Loucy (cell line): ENCODE results near the gene PDXP.
A peak's percentile ranks its signal among the peaks of the same experiment; 100 is the strongest.

ENCODE experiments used
- H2AFZ ChIP-seq: fragments of 200-600 bp; sonication (generic); 2 replicates; pipeline ENCODE4 v1.6.0; 2016; ENCODE audit warnings: antibody characterized with exemption, mild to moderate bottlenecking, low read length, moderate library complexity
- H3F3A ChIP-seq: fragments of 200-600 bp; 2 replicates; pipeline ENCODE4 v1.6.0; 2016; ENCODE audit warnings: antibody characterized with exemption, low read depth, mild to moderate bottlenecking
- H3K27me3 ChIP-seq: fragments of 200-600 bp; sonication (generic); 2 replicates; pipeline ENCODE4 v1.6.1; 2014; ENCODE audit warnings: low read length, mild to moderate bottlenecking; ENCODE audit not compliant: insufficient read depth, poor library complexity, severe bottlenecking
- H3K36me3 ChIP-seq: fragments of 200-600 bp; sonication (generic); 2 replicates; pipeline ENCODE4 v1.6.1; 2016; ENCODE audit warnings: low read length; ENCODE audit not compliant: insufficient read depth
- H3K4me1 ChIP-seq: fragments of 200-600 bp; sonication (generic); 2 replicates; pipeline ENCODE4 v1.5.1; 2014; ENCODE audit warnings: low read length, mild to moderate bottlenecking; ENCODE audit not compliant: insufficient read depth, poor library complexity, severe bottlenecking
- H3K4me2 ChIP-seq: fragments of 200-600 bp; sonication (generic); 2 replicates; pipeline ENCODE4 v1.6.0; 2014; ENCODE audit warnings: antibody characterized with exemption, low read length, low read depth, mild to moderate bottlenecking; ENCODE audit not compliant: poor library complexity, severe bottlenecking
- H3K4me3 ChIP-seq: fragments of 200-600 bp; sonication (generic); 2 replicates; pipeline ENCODE4 v1.5.1; 2014; ENCODE audit warnings: low read length, mild to moderate bottlenecking, mixed read lengths; ENCODE audit not compliant: poor library complexity, severe bottlenecking
- H3K79me2 ChIP-seq: fragments of 200-600 bp; sonication (generic); 2 replicates; pipeline ENCODE4 v1.6.1; 2014; ENCODE audit warnings: low read length; ENCODE audit not compliant: insufficient read depth
- H3K9ac ChIP-seq: fragments of 200-600 bp; sonication (generic); 2 replicates; pipeline ENCODE4 v1.6.0; 2014; ENCODE audit warnings: mild to moderate bottlenecking, low read depth, low read length, moderate library complexity; ENCODE audit not compliant: poor library complexity, severe bottlenecking
- H3K9me2 ChIP-seq: fragments of 200-600 bp; sonication (generic); replicated peaks from 2 replicates; pipeline ENCODE4 v1.6.1; 2016; ENCODE audit warnings: low read depth, low read length, mixed read lengths
- H3K9me3 ChIP-seq: fragments of 200-600 bp; sonication (generic); 2 replicates; pipeline ENCODE4 v1.6.1; 2014; ENCODE audit warnings: mild to moderate bottlenecking, antibody characterized with exemption, low read length, low read depth; ENCODE audit not compliant: insufficient read depth
- H4K20me1 ChIP-seq: fragments of 200-600 bp; sonication (generic); 2 replicates; pipeline ENCODE4 v1.6.0; 2014; ENCODE audit warnings: antibody characterized with exemption, low read length, mild to moderate bottlenecking; ENCODE audit not compliant: insufficient read depth, poor library complexity, severe bottlenecking
- EZH2phosphoT487 ChIP-seq: fragments of 200-600 bp; IDR thresholded peaks from 2 replicates; pipeline ENCODE4 v1.6.1; 2018; ENCODE audit warnings: antibody characterized with exemption, mild to moderate bottlenecking, moderate library complexity, borderline replicate concordance
- TF ChIP-seq, protein P1 (sequence below): fragments of 200-600 bp; sonication (generic); conservative IDR thresholded peaks from 2 replicates; pipeline ENCODE4 v1.5.1; 2014; ENCODE audit warnings: mild to moderate bottlenecking, antibody characterized with exemption, low read length

Gene PDXP

DNA sequence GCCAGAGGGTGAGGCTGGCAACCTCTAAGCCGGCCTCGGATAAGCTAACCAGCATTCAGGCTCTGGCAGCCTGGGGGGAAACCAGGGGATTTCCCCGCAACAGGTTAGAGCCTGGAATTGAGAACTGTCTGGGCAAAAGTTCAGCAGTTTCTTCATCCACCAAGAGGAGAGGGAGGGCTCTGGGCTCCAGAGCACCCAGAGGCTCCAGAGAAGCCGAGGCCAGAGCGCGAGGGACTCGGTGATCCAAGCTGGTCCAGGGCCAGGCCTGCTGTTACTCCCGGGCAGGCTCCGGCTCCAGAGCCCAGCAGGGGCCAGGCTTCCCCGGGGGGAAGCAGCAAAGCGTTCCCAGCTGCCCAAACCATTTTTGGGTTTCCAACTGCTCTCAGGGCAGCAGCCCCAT lies 32.4 kb upstream of the PDXP start:
- no peak overlapping the region for H2AFZ ChIP-seq
- H3K27me3 ChIP-seq: no peaks in the 10 kb centered on the region
- H4K20me1 ChIP-seq: no peaks in the 10 kb centered on the region
- no peaks in the 10 kb centered on the region for H3K79me2 ChIP-seq
- H3K9ac ChIP-seq: no peak overlapping the region
- H3K4me2 ChIP-seq: no peak overlapping the region
- H3F3A ChIP-seq: 0 out of 2 replicates have a peak, but pooled peaks cover 5% of the 10 kb centered on the region
- peaks cover 33% of the 10 kb centered on the region for H3K4me1 ChIP-seq
- H3K9me2 ChIP-seq: no peaks in the 10 kb centered on the region
- H3K36me3 ChIP-seq: no peaks in the 10 kb centered on the region; the same call in 1 of the 2 replicates
- no peaks in the 10 kb centered on the region for H3K9me3 ChIP-seq
- H3K4me3 ChIP-seq: no peak overlapping the region
- TF ChIP-seq EZH2phosphoT487: no peak
- TF ChIP-seq, protein P1, sequence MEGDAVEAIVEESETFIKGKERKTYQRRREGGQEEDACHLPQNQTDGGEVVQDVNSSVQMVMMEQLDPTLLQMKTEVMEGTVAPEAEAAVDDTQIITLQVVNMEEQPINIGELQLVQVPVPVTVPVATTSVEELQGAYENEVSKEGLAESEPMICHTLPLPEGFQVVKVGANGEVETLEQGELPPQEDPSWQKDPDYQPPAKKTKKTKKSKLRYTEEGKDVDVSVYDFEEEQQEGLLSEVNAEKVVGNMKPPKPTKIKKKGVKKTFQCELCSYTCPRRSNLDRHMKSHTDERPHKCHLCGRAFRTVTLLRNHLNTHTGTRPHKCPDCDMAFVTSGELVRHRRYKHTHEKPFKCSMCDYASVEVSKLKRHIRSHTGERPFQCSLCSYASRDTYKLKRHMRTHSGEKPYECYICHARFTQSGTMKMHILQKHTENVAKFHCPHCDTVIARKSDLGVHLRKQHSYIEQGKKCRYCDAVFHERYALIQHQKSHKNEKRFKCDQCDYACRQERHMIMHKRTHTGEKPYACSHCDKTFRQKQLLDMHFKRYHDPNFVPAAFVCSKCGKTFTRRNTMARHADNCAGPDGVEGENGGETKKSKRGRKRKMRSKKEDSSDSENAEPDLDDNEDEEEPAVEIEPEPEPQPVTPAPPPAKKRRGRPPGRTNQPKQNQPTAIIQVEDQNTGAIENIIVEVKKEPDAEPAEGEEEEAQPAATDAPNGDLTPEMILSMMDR: no peak

DNA sequence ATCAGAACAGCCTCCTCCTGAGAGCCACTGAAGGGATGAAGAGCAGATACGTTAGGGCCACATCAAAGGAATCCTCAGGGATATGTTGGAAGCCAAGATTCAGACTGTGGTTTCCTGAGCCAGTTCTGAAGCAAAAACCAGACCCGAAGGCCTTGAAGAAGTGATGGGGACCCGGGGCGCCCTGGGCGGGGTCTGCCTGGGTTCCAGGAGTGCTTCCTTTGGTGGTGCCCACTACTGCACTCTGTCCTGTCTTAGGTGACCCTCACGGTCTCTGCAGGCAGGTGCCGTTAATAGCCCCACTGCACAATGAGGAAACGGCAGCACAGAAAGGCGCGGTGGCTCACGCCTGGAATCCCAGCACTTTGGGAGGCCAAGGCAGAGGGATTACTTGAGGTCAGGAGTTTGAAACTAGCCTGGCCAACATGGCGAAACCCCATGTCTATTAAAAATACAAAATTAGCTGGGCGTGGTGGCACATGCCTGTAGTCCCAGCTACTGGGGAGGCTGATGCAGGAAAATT lies 31.9 kb upstream of the PDXP start:
- H3K79me2 ChIP-seq: no peaks in the 10 kb centered on the region
- H3K4me3 ChIP-seq: no peak overlapping the region
- no peaks in the 10 kb centered on the region for H4K20me1 ChIP-seq
- H3K9me2 ChIP-seq: no peaks in the 10 kb centered on the region
- peaks cover 35% of the 10 kb centered on the region for H3K4me1 ChIP-seq
- H3K4me2 ChIP-seq: peak overlapping the region; percentile 61
- no peak for TF ChIP-seq EZH2phosphoT487
- TF ChIP-seq, protein P1: no peak
- no peaks in the 10 kb centered on the region for H3K9me3 ChIP-seq
- H2AFZ ChIP-seq: no peak overlapping the region
- no peaks in the 10 kb centered on the region for H3K36me3 ChIP-seq
- H3K27me3 ChIP-seq: no peaks in the 10 kb centered on the region
- 0 out of 2 replicates have a peak, but pooled peaks cover 5% of the 10 kb centered on the region for H3F3A ChIP-seq
- H3K9ac ChIP-seq: peak overlapping the region; percentile 65

DNA sequence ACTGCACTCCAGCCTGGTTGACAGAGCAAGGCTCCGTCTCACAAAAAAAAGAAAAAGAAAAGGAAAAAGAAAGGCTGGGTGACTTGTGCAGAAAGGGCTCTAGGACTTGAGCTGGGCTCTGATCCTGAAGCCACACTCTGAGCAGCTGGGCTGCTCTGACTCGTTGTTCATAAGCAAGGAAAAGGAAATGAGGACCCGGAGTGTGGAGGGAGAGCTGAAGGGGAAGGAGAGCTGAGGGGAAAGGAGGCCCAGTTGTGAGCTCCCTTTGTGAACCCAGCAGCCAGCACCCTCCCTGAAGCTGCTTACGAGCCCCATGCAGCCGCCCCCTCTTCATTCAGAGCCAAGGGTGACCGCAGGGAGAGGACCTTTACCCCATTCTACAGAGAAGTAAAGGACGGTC lies 31.4 kb upstream of the PDXP start:
- H3K9me2 ChIP-seq: no peaks in the 10 kb centered on the region
- peak overlapping the region; percentile 61 for H3K4me2 ChIP-seq
- peak overlapping the region; percentile 65 for H3K9ac ChIP-seq
- TF ChIP-seq, protein P1: no peak
- no peaks in the 10 kb centered on the region for H3K27me3 ChIP-seq
- H3K9me3 ChIP-seq: no peaks in the 10 kb centered on the region
- H3K4me1 ChIP-seq: peaks cover 35% of the 10 kb centered on the region
- peak overlapping the region; percentile 28 for H3K4me3 ChIP-seq
- H3K36me3 ChIP-seq: no peaks in the 10 kb centered on the region
- no peaks in the 10 kb centered on the region for H4K20me1 ChIP-seq
- no peak overlapping the region for H2AFZ ChIP-seq
- H3K79me2 ChIP-seq: no peaks in the 10 kb centered on the region
- 0 out of 2 replicates have a peak, but pooled peaks cover 5% of the 10 kb centered on the region for H3F3A ChIP-seq
